ENCODE data around the gene MATN4.
"Not testable (repeated sequence)": the region's sequence is repeated elsewhere in the genome, so short reads cannot be mapped to it uniquely, and the experiment has no call there.

Gene MATN4

DNA sequence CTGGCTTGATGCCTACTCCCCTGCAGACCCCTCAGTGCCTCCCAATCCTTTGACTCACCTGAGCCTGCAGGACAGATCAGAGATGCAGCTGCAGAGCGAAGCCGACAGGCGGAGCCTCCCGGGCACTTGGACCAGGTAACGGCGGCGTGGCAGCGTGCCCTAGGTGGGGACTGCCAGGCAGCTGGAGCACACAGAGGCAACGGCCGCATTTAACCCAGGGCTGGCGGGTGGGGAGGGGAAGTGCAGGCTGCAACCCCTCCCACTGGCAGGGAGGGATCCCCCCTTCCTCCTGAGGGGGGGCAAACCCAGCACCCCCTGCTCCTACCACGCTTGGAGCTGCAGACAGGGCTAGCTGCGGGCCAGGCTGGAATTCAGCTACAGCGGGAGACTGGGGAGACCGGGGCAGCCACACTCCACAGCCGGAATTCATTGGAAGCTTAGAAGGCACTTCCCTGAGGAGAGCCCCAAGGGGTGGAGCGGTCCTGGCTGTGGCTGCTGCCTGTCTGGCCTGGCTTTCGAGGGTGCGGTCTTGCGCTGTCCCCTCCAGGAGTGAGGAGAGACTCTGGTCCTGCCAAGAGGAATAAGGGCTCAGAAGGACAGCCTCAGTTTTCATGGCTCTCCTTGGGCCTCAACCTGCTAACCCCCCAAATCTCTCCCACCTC, at the start of gene MATN4:
MATN4 (minus strand) TSS at position 183 of the 662 bp plus-strand sequence. CDS start 2,717 bp downstream, outside the sequence.
- peak; percentile 31 for DNase-seq

GRCh38 chr20:45355209-45356084, 47.3 kb upstream of the MATN4 start:
- DNase-seq: no peak

GRCh38 chr20:45354423-45355208, 46.5 kb upstream of the MATN4 start:
- DNase-seq: no peak

DNA sequence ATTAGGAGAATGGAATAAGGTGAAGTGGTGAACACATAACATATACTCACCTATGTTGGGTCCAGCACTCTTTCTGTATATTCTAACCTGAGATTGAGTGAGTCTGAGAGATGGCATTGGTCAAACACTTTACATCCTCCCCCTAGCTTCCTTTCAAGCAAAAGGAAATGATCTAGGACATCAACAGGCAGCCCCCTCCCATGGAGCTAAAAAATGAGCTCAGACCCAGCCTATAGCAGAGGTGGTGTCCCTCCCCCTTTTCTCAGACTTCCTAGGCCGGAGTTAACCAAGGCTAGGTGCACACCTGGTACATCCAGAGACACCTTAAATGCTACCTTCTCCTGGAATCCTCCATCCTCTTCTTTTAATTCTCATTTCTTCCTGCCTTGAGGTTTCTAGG, 45.6 kb upstream of the MATN4 start:
- DNase-seq: no peak

DNA sequence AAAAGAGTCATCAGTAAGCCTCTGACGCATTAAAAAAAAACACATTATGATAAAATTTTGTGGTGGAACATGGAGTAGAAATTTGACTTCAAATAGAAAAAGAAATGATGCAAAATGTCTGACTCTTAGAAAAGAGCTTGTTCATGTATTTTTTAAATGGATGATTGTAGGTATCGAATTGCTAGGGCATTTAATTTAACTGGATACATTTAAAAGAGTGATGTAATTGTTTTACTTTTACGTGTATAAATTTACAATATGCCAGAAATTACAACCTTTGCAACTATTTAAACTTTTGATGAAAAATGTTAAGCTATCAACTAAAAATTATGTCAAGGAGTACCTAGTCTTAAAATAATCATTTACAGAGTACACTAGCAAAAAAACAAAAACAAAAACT, 44.6 kb upstream of the MATN4 start:
- no peak for DNase-seq

DNA sequence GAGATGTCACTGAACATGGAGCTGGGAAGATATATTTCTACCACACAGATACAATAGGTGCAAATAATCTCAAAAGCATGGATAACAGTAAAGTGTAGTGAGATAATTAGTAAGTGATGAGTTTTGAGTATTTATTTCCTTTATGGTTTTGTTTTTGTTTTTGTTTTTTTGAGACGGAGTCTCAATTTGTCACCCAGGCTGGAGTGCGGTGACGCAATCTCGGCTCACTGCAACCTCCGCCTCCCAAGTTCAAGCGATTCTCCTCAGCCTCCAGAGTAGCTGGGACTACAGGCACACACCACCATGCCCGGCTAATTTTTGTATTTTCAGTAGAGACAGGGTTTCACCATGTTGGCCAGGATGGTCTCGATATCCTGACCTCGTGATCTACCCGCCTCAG, 42.7 kb upstream of the MATN4 start:
- not testable (repeated sequence) for DNase-seq

GRCh38 chr20:45350217-45350616, 42.1 kb upstream of the MATN4 start:
- no peak for DNase-seq

DNA sequence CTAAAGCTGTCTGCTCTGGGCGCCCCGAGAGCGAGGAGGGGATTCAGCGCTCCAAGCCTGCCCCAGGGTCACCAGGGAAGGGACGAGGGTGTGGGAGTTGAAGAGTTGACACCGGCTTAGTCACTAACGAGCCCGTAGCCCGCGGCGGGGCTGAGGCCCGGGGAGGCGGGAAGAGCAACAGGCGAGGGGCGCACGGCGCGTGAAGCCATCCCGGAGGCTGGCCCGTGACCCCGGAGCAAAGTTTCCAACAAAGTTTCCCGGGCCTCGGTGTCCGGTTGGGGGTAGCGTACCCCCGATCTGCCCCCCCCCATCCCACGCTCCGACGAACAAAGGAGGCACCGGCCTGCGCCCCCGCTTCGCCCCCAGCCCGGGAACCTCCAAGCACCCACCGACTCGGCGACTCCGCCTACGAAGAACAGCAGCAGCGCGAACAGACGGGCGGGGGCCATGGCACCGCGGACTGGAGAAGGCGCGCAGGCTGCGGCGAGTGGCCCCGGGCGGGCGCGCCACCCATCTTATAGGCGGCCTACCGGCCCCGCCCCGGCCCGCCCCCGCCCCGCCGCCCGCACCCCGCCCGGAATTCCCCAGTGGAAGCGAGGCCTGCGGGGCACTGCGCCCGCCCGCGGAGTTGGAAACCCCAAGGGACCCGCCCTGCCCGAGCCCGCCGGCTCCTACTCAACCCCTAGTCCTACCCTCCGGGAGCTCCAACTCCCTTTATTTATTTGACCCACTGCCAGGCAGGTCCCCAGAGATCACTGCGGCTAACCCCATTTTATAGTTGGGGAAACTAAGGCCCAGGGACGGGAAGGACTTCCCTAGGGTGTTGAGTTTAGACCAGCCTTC, 40.1 kb upstream of the MATN4 start, which contains the start of gene SDC4:
SDC4 (minus strand) TSS at position 489 of the 843 bp plus-strand sequence; CDS start at position 449, 40 bp downstream.
- DNase-seq: peak; percentile 18

DNA sequence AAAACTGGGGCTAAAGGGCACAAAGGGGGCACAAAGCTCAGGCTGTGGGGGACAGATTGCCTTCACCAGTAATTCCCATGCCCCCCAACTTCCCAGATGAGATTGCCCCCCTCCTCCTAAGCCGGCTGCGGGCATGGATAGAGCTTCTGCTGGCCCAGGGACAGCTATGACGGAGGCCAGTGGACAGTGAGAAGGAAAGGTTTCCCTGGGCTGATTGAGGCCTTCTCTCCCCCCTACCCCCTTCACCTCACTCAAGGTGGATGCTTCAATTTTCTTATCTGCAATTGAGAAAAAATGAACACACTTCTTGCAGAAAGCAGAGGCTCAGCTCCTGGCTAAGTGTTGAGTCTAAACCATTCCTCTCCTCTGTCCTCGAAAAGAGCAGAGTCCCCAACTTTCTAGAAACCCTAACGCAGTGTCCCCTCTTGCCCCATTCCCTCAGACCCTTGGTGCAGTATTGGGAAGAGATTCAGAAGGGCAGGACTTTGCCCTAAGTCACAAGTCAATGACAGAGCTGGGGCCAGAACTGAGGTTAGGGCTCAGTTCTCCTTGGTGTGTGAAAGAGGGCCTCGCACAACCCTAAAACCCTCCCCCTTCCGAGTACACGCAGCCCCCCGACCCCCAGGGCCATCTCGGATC, 39.3 kb upstream of the MATN4 start:
- no peak for DNase-seq

- no peak for DNase-seq
These were observed 38.8 kb upstream of the MATN4 start for GRCh38 chr20:45346851-45347250.

DNA sequence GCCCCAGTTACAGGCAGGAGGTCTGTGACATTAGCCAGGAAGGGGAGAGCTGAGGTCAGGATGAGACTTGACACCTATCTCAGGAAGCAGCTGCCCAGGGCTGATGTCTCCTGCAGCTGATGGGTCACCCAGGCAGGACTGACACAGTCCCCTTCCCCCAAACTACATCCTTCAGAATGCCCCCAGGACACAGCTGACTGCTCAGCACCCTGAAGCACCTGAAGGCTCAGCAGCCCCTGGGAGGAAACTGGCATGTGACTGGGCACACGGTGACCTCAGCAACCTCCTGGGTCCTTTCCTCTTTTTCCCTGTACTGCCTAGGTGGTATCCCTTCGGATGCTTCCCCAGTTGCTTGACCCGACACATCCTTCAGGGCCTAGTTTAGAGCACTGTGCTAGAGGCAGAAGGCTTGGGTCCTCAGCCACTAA, 38.2 kb upstream of the MATN4 start:
- DNase-seq: no peak

- no peak for DNase-seq
These were observed 37.2 kb upstream of the MATN4 start for GRCh38 chr20:45345104-45345936.

GRCh38 chr20:45344168-45344860, 36.2 kb upstream of the MATN4 start:
- no peak for DNase-seq

GRCh38 chr20:45343532-45344167, 35.6 kb upstream of the MATN4 start:
- DNase-seq: no peak

GRCh38 chr20:45342855-45343531, 34.9 kb upstream of the MATN4 start:
- DNase-seq: no peak

DNA sequence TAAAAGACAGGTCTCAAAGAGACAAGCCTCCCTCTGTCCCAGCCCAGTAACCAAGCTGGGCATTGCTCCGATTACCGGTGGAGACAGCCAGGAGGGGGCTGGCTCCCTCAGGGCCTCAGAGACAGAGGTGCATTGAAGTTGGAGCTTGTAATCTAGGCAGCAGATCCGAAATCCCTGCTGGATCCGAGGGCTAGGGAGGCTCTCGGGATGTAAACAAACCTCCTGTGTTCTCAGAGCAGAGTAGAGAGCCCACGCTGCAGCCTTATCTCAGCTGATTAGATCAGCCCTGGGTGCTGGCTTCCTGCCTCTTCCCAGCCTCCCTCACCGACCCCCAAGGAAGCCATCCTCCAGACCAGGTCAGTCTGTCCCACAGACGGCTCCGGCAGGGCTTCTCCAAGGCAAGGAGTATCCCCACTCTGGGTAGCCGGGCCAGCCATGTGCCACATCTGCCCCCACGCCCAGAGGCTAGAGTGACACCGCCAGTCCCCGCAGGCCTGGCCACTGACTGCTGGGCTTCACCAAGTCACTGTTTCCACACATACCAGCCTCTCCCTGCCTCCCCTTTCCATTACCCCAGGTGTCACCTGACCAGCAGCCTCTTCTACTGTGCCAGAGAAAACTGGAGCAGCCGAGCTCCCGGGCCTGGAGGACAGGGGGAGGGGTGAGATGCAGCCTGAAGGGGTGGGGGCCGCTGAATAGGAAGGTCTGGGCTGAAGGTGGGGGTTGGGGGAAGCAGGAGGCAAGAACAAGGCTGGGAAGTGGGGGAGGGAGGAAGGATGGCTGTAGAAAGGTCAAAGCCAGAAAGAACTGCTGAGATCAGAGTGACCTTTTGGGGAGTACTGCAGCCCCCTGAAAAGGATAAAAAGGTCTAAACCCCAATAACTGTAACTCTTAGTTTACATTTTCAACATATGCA, 34.1 kb upstream of the MATN4 start:
- peak; percentile 42 for DNase-seq

- DNase-seq: no peak
These were observed 33.5 kb upstream of the MATN4 start for GRCh38 chr20:45341579-45341938.

DNA sequence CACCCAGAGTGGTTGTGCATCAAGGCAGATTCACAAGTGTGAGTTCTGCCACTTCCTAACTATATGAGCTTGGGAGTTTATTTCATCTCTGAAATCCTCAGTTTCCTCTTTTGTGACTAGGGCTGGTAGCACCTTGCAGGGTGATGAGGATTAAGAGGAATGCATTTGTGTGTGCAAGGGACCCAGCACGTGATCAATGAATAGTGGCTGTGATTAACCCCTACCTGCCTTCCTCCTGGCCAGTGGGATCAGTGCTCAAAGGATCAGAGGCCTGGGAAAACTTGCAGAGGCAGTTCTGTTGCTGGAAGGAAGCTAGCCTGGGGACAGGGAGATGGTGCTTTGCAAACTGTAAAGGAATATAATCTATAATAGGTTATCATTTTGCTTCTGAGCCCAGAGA, 32.9 kb upstream of the MATN4 start:
- no peak for DNase-seq

All from NCI-H1092 treated with DMSO at 0.1 percent for 48 hours (cell line).